Muscle of leg (tissue), 11 donors: ENCODE data around the gene LCP1. TPM values are rescaled to one million over a fixed set of nuclear protein-coding genes. Genes with fewer than 3 reads are reported as not detected.

Source experiments
- DNase-seq: peaks from one replicate; pipeline ENCODE4 v3.0.0; 2013
- H3K27ac ChIP-seq: one replicate; pipeline ENCODE4 v1.5.1; 2013; ENCODE audit warnings: mild to moderate bottlenecking, low read length, control low read depth
- H3K27me3 ChIP-seq: one replicate; pipeline ENCODE4 v1.6.1; 2013; ENCODE audit warnings: low read length; ENCODE audit not compliant: control insufficient read depth, insufficient read depth
- H3K36me3 ChIP-seq: one replicate; pipeline ENCODE4 v1.6.1; 2013; ENCODE audit warnings: low read length; ENCODE audit not compliant: control insufficient read depth, insufficient read depth
- H3K4me1 ChIP-seq: one replicate; pipeline ENCODE4 v1.6.1; 2013; ENCODE audit warnings: low read length; ENCODE audit not compliant: control insufficient read depth, insufficient read depth
- H3K4me3 ChIP-seq: one replicate; pipeline ENCODE4 v1.5.1; 2013; ENCODE audit warnings: low read length, control low read depth
- H3K9me3 ChIP-seq: replicated peaks from 2 replicates; pipeline ENCODE4 v1.6.1; 2013; ENCODE audit warnings: low read depth, low read length; ENCODE audit not compliant: control insufficient read depth
- WGBS: methylation state at CpG from one replicate; pipeline ENCODE4 v1.1.5; 2013; ENCODE audit warnings: missing lambda C conversion rate; ENCODE audit not compliant: insufficient coverage; 5-methylcytosine and 5-hydroxymethylcytosine counted together
- polyA plus RNA-seq, 8 donors: library from polyadenylated mRNA; unstranded; fragments of 120-200 nt; gene quantifications; one replicate each; pipeline versions ENCODE4 v1.2.1 to v1.2.3, GENCODE V29; 2013; ENCODE audit warnings: inconsistent platforms in 1 of 8, low replicate concordance in 1 of 8; ENCODE audit not compliant: insufficient read length in 8 of 8, insufficient read depth in 1 of 8
- total RNA-seq: library from RNA; stranded (reverse); fragments of 120-200 nt; gene quantifications from one replicate; pipeline ENCODE4 v1.2.4, GENCODE V29; 2013

Gene LCP1
- total and polyA plus RNA-seq, 9 donors: 7.6 to 16.9 (median 10.3) TPM

DNA sequence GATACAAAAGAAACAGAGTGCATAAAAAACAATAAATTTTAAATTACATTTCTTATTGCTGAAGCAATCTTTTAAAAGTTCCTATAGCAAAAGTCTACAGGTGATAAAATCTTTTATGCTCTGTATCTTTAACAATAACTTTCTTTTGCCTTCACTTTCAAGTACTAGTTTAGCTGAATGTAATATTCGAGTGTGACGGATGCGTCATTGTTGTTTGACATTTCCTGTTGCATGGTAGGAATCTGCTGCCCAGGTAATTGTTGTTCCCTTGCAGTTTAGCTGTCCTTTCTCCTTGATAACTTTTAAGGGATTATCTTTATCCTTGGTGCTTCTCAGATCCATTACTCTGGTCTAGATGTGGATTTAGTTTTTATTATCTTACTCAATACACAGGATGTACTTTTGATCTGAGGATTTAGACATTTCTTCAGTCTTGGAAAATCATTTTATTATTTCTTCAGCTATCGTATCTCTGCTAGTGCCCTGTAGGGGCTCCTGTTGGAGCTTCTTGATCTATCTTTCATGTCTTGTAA, 75.1 kb downstream of the LCP1 start:
- no CpG with 5 or more reads among the region's 4 CpGs for WGBS

DNA sequence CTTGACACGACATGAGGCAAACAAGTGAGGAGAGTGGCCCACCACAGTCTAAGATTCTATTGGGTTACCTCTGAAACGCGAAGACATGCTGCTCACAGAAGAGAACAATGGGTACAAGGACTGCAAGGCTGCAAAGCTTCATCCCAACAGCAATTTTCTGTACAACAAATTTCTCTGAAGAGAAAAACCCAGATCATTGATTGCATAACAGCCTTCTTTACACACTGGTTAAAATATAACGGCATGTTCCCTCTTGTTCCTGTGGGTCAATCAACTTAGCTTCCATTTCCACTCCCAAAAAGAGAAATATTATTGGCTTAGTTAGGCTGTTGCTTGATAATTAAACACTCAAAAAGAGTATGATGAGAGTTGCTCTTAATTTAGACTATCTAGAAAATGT, 77.1 kb downstream of the LCP1 start, which contains the start of gene CPB2:
Gene CPB2, minus strand, starts transcription at position 166 of the 400 bp plus-strand sequence. Its CDS starts 24 bp downstream, at position 142.
- Histone ChIP-seq H3K9me3 (no peaks in the 10 kb centered on the region), H3K4me3 (no peak within 1 kb of the TSS), H3K27ac (no peak within 1 kb of the TSS), H3K27me3 (no peaks in the 10 kb centered on the region), H3K36me3 (no peaks in the 10 kb centered on the region), H3K4me1 (no peaks in the 10 kb centered on the region)
- no CpG with 5 or more reads among the region's 4 CpGs for WGBS
- DNase-seq: no peak

More for the DNA sequence above, 75.1 kb downstream of the LCP1 start:
- Histone ChIP-seq H3K27me3 (no peaks in the 10 kb centered on the region), H3K27ac (no peak overlapping the region), H3K4me1 (no peaks in the 10 kb centered on the region), H3K36me3 (no peaks in the 10 kb centered on the region), H3K4me3 (no peak overlapping the region), H3K9me3 (no peaks in the 10 kb centered on the region)
- DNase-seq: no peak

DNA sequence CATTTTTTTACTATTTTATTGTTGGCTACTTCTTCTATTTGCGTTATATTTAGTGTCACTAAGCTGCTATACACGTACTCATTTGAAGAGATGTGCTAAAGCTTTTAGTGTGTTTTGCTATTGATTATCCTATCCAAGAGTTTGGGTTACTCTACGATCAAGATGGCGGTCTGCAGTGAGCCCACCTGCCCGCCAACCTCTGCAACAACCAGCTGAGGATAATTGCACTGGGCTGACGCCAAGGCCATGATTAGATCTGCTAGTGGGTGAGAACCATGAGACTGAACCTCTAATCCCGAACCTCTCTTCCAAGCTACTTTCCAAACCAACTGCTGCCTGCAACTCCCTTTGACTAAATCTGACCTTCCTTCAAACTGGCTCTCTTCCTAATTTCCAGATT, 78.9 kb downstream of the LCP1 start:
- Histone ChIP-seq H3K4me1 (no peaks in the 10 kb centered on the region), H3K27ac (no peak overlapping the region), H3K4me3 (no peak overlapping the region), H3K9me3 (no peaks in the 10 kb centered on the region), H3K27me3 (no peaks in the 10 kb centered on the region), H3K36me3 (no peaks in the 10 kb centered on the region)
- WGBS: 86% methylated on average over 5 of the region's 7 CpGs
- no peak for DNase-seq

DNA sequence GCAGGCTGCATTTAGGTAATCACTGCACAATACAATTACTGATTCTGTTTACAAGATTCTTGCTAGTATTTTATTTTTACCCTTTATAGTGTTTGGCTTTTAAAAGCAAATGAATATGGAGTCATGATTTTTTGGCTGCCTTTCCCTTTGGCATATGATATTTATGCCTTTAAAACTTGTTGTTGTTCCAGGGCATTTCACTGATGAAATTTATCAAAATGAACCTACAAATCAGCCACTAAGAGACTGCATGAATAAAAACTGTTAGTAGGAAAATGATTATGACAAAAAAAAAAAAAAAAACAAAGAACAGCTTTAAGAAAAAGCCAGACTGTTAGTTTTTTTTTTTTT, 79.7 kb downstream of the LCP1 start:
- no peaks in the 10 kb centered on the region for H3K36me3 ChIP-seq
- no peak for DNase-seq
- no peaks in the 10 kb centered on the region for H3K4me1 ChIP-seq
- H3K4me3 ChIP-seq: no peak overlapping the region
- H3K27ac ChIP-seq: no peak overlapping the region
- H3K9me3 ChIP-seq: no peaks in the 10 kb centered on the region
- H3K27me3 ChIP-seq: no peaks in the 10 kb centered on the region

DNA sequence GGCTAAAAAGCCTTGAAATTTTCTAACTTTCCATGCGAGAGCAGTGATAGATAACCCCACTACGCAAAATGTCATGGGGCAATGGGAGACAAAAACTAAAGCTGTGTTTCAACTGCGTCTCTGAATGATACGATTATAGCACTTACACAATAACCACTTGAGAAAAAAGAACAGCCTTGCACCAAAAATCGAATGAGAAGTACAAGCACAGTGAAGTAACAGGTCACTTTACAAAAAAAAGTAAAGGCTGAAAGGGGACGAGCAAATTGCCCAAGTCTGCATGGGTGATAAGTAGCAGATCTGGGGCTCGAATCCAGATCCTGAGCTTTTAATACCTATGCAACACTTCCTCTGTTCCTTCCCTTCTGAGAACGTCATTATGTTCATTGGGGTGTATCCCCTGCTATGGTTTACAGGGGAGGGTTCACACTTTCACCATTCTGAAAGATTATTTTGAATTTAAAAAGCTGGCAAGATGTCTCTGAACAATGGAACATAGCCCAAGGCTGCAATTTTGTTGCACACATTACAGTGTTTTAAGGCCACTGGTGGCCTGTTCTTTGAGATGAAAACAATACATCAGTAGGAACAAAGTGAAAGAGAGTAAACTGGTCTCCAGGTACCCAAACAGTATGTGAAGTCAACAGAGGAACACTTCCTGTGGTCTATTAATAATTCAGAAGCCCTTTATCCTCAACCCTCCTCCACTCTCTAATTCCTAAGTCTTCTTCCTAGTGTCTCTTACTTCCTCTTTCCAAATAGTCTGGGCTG, 80.3 kb downstream of the LCP1 start:
- Histone ChIP-seq H3K9me3 (no peaks in the 10 kb centered on the region), H3K4me3 (no peak overlapping the region), H3K36me3 (no peaks in the 10 kb centered on the region), H3K27me3 (no peaks in the 10 kb centered on the region), H3K4me1 (no peaks in the 10 kb centered on the region), H3K27ac (no peak overlapping the region)
- peak; percentile 11 for DNase-seq
- no CpG with 5 or more reads among the region's 8 CpGs for WGBS

DNA sequence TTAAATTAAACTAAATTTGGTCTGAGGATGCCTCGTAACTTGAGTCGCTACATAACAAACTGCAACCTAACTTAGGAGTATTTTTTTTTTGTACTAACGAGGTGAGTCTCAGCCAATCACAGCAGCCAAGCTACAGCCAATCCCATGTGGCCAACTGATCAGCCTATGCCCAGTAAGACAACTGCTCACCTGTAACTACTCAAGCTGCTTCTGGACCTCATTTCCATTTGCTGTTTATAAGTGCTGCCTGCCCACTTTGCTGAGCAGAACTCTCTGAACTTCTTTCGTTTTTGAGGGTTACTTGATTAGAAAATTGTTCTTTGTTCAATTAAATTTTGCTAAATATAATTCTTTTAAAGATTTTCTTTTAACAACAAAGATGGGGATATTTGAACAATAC, 81.0 kb downstream of the LCP1 start:
- Histone ChIP-seq H3K9me3 (no peaks in the 10 kb centered on the region), H3K4me1 (no peaks in the 10 kb centered on the region), H3K36me3 (no peaks in the 10 kb centered on the region), H3K27ac (no peak overlapping the region), H3K4me3 (no peak overlapping the region), H3K27me3 (no peaks in the 10 kb centered on the region)
- no peak for DNase-seq
- WGBS: no CpG with 5 or more reads among the region's 4 CpGs

DNA sequence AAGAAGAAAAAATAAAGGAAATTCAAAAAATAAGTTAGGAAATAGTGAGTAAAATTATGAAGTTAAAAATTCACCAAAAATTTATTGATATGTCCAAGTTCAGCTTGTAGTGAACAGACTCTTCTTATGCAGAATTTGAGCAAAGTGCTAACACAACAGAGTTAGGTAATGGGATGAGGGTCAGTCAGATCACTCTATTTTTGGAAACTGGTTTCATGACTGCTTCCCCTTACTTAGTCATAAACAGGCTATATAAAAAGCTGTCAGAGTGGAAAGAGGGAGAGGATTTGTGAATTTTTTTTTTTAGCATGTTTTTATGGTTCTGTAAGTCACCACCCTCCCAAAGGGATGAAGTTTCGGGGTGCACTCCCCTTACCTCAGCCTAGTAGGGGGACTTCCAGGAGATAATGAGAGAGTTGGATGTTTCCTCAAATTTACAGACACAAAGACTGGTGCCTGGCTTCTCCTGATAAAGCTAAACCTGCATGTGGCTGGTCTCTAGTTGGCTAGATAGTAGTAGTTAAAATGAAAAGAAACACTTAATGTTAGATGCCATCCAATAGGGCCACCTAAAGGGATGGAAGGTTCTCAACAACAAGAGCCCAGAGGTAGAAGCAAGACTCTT, 81.7 kb downstream of the LCP1 start:
- Histone ChIP-seq H3K27ac (no peak overlapping the region), H3K36me3 (no peaks in the 10 kb centered on the region), H3K4me1 (no peaks in the 10 kb centered on the region), H3K27me3 (no peaks in the 10 kb centered on the region), H3K4me3 (no peak overlapping the region), H3K9me3 (no peaks in the 10 kb centered on the region)
- no CpG with 5 or more reads among the region's 1 CpG for WGBS
- DNase-seq: peak; percentile 35

DNA sequence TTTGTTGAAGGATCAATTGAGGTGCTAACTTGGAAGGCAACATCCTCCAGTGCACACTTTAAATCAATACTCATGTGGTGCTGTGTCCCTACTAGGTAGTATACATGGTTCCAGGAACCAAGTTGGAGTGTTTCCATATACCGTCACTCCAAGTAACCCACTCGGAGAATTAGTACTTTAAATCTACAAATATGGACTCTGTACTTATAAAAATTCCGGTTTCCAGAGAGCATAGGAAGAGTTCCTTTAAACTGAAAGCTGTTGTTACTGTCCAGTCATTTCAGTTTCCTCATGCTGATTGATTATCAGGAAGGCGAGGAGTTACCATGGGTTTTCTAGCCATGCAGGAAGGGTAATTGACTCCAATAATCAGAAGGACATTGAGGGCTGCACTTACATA, 84.3 kb downstream of the LCP1 start:
- no peak overlapping the region for H3K4me3 ChIP-seq
- no peaks in the 10 kb centered on the region for H3K4me1 ChIP-seq
- no peak overlapping the region for H3K27ac ChIP-seq
- no peaks in the 10 kb centered on the region for H3K27me3 ChIP-seq
- DNase-seq: no peak
- 60% methylated on average over 1 of the region's 4 CpGs for WGBS
- H3K9me3 ChIP-seq: no peaks in the 10 kb centered on the region
- no peaks in the 10 kb centered on the region for H3K36me3 ChIP-seq

DNA sequence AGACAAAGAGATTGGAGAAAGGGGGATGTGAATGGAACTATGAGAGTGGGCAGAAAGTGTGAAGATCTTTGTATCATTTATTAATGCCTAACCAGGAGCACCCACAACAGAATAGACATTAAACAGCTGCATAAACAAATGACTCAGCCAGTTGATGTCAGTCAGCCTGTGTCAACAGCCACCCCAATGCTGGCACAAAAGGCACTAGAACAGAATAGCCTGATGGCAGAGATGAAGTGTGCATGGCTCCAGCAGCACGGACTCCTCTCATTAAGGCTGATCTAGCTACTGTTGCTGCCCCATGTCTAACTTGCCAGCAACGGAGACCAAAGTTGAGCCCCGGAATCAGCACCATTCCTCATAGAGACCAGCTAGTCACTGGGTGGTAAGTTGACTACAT, 85.0 kb downstream of the LCP1 start:
- no peaks in the 10 kb centered on the region for H3K36me3 ChIP-seq
- WGBS: 90% methylated on average over 2 of the region's 3 CpGs
- DNase-seq: no peak

DNA sequence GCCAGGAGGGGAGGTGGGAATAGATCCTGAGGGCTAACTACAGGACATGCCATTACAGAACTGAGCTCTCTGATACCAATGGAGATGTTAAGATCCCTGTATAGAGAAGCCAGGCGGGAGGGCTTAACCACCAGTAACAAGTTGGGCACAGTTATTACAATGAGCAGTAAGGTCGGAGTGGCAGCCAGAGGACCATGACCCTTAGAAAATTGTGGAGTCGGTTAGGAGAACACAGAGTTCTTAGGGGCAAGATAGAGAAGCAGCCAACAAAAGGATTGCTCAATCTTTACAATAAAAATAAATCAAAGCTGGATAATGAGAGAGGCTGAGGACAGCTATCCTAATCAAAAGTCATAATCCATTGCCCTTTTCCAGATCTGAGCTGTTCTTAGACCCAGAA, 87.5 kb downstream of the LCP1 start:
- no peaks in the 10 kb centered on the region for H3K9me3 ChIP-seq
- 80% methylated on average over 1 of the region's 3 CpGs for WGBS
- H3K27me3 ChIP-seq: no peaks in the 10 kb centered on the region
- no peak overlapping the region for H3K4me3 ChIP-seq
- no peaks in the 10 kb centered on the region for H3K4me1 ChIP-seq
- no peak for DNase-seq
- H3K27ac ChIP-seq: no peak overlapping the region
- no peaks in the 10 kb centered on the region for H3K36me3 ChIP-seq

More for the DNA sequence above, 85.0 kb downstream of the LCP1 start:
- H3K27me3 ChIP-seq: no peaks in the 10 kb centered on the region
- no peaks in the 10 kb centered on the region for H3K4me1 ChIP-seq
- H3K27ac ChIP-seq: no peak overlapping the region
- H3K9me3 ChIP-seq: no peaks in the 10 kb centered on the region
- no peak overlapping the region for H3K4me3 ChIP-seq
